Measurements from ENCODE around the gene PLXNA4. TPM values are rescaled to one million over a fixed set of nuclear protein-coding genes. Genes with fewer than 3 reads are reported as not detected.

Gene PLXNA4
- total RNA-seq, 1 donor from 2014 or later: 5.8 TPM

GRCh38 chr7:132270517-132270916 is 305.8 kb downstream of the PLXNA4 start:
- no peak for DNase-seq (ENCODE audit: low spot score)

GRCh38 chr7:132269718-132270117 is 306.6 kb downstream of the PLXNA4 start:
- no peak for DNase-seq (ENCODE audit: low spot score)

- no peak for DNase-seq (ENCODE audit: low spot score)
These were observed 313.1 kb downstream of the PLXNA4 start for GRCh38 chr7:132263151-132263550.

GRCh38 chr7:132262160-132262470 is 314.2 kb downstream of the PLXNA4 start:
- no peak for DNase-seq (ENCODE audit: low spot score)

- no peak for DNase-seq (ENCODE audit: low spot score)
These were observed 314.7 kb downstream of the PLXNA4 start for GRCh38 chr7:132261327-132262159.

- DNase-seq (ENCODE audit: low spot score): no peak
These were observed 318.0 kb downstream of the PLXNA4 start for GRCh38 chr7:132258231-132258630.

- no peak for DNase-seq (ENCODE audit: low spot score)
These were observed 319.0 kb downstream of the PLXNA4 start for GRCh38 chr7:132257253-132257652.

GRCh38 chr7:132256721-132257212 is 319.5 kb downstream of the PLXNA4 start:
- no peak for DNase-seq (ENCODE audit: low spot score)

- no peak for DNase-seq (ENCODE audit: low spot score)
These were observed 320.4 kb downstream of the PLXNA4 start for GRCh38 chr7:132255898-132256297.

GRCh38 chr7:132255115-132255797 is 321.0 kb downstream of the PLXNA4 start:
- no peak for DNase-seq (ENCODE audit: low spot score)

- DNase-seq (ENCODE audit: low spot score): no peak
These were observed 321.8 kb downstream of the PLXNA4 start for GRCh38 chr7:132254455-132254854.

- no peak for DNase-seq (ENCODE audit: low spot score)
These were observed 323.5 kb downstream of the PLXNA4 start for GRCh38 chr7:132252793-132253100.

GRCh38 chr7:132251327-132251659 is 325.0 kb downstream of the PLXNA4 start:
- DNase-seq (ENCODE audit: low spot score): peak; percentile 93

- DNase-seq (ENCODE audit: low spot score): no peak
These were observed 325.6 kb downstream of the PLXNA4 start for GRCh38 chr7:132250480-132251326.

GRCh38 chr7:132249256-132249971 is 326.9 kb downstream of the PLXNA4 start:
- DNase-seq (ENCODE audit: low spot score): peak; percentile 47

GRCh38 chr7:132248841-132249240 is 327.4 kb downstream of the PLXNA4 start:
- DNase-seq (ENCODE audit: low spot score): no peak

GRCh38 chr7:132247995-132248618 is 328.2 kb downstream of the PLXNA4 start:
- DNase-seq (ENCODE audit: low spot score): no peak

- DNase-seq (ENCODE audit: low spot score): no peak
These were observed 329.7 kb downstream of the PLXNA4 start for GRCh38 chr7:132246591-132246990.

- no peak for DNase-seq (ENCODE audit: low spot score)
These were observed 330.7 kb downstream of the PLXNA4 start for GRCh38 chr7:132245539-132245938.

GRCh38 chr7:132244903-132245480 is 331.3 kb downstream of the PLXNA4 start:
- DNase-seq (ENCODE audit: low spot score): no peak

- DNase-seq (ENCODE audit: low spot score): no peak
These were observed 332.8 kb downstream of the PLXNA4 start for GRCh38 chr7:132243463-132243862.
